Mucosa of stomach (tissue), 1 donor: Measurements from ENCODE around the gene MUC13.
"Not testable (repeated sequence)": the region's sequence is repeated elsewhere in the genome, so short reads cannot be mapped to it uniquely, and the experiment has no call there.

ENCODE experiments used
- H3K27me3 ChIP-seq: one replicate; pipeline ENCODE4 v1.7.0; 2013; ENCODE audit warnings: mild to moderate bottlenecking, low read length; ENCODE audit not compliant: control insufficient read depth, insufficient read depth
- H3K36me3 ChIP-seq: one replicate; pipeline ENCODE4 v1.7.0; 2013; ENCODE audit warnings: low read length; ENCODE audit not compliant: control insufficient read depth, insufficient read depth
- H3K4me1 ChIP-seq: one replicate; pipeline ENCODE4 v1.7.0; 2013; ENCODE audit warnings: mild to moderate bottlenecking, low read length; ENCODE audit not compliant: control insufficient read depth, insufficient read depth
- H3K4me3 ChIP-seq: one replicate; pipeline ENCODE4 v1.7.0; 2013; ENCODE audit warnings: low read length
- H3K9ac ChIP-seq: one replicate; pipeline ENCODE4 v1.7.0; 2013; ENCODE audit warnings: mild to moderate bottlenecking, low read length, moderate library complexity
- H3K9me3 ChIP-seq: one replicate; pipeline ENCODE4 v1.7.0; 2013; ENCODE audit warnings: mild to moderate bottlenecking, low read length, moderate library complexity; ENCODE audit not compliant: control insufficient read depth
- donor health status: Pancreatic carcinoma.

Gene MUC13

DNA sequence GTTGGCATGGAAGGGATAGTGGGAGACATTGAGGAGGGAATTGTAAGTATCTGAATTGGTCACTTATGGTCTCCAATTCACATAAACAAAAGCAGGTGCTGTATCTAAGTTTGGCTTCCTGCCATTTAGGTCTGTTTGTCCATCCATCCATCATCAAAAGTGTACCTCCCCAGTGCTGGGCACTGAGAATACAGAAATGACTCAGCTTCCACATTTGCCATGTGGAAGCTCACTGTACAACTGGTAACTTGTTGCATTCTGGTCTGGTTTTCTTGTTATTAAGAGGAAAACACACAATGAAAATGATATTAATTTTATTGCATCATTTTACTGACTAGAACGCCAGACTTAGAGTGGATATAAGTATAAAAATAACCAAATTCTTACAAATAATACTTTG is 30.9 kb upstream of the MUC13 start:
- H3K4me3 ChIP-seq: no peak overlapping the region
- H3K36me3 ChIP-seq: no peaks in the 10 kb centered on the region
- H3K4me1 ChIP-seq: peaks cover 36% of the 10 kb centered on the region
- H3K27me3 ChIP-seq: no peaks in the 10 kb centered on the region
- no peak overlapping the region for H3K9ac ChIP-seq
- H3K9me3 ChIP-seq: no peaks in the 10 kb centered on the region

DNA sequence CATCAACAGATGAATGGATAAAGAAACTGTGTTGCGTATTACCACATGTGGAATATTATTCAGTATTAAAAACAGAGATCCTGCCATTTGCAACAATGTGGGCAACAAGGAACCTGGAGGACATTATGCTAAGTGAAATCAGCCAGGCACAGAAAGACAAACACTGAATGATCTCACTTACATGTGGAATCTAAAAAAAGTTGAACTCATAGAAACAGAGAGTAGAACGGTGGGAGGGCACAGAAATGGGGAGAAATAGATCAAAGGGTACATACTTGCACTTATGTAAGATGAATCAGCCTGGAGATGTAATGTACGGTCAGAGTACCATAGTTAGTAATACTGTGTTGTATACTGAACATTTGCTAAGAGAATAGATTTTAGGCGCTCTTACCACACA is 29.8 kb upstream of the MUC13 start:
- Histone ChIP-seq H3K27me3 (no peaks in the 10 kb centered on the region), H3K4me3 (no peak overlapping the region), H3K9ac (no peak overlapping the region), H3K4me1 (peaks cover 32% of the 10 kb centered on the region), H3K36me3 (no peaks in the 10 kb centered on the region), H3K9me3 (no peaks in the 10 kb centered on the region)

DNA sequence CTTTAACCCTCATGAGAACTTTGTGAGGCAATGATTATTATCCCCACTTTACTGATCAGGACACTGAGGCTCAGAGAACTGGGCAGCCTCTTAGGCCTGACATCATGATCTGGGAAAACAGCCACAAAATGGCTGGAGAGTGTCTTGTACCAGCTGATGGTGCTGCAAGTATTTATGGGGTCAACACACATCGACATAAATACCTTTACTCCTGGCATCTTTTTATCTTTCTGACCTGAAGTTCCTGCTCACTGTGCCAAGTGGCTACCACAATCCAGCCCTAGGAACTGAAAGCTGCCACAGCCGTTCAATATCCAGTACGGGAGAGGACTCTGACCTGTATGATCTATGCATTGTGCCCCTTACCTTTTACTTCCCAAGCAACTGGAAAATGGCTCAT is 29.2 kb upstream of the MUC13 start:
- Histone ChIP-seq H3K9me3 (no peaks in the 10 kb centered on the region), H3K9ac (no peak overlapping the region), H3K4me3 (no peak overlapping the region), H3K27me3 (no peaks in the 10 kb centered on the region), H3K4me1 (peaks cover 32% of the 10 kb centered on the region), H3K36me3 (no peaks in the 10 kb centered on the region)

DNA sequence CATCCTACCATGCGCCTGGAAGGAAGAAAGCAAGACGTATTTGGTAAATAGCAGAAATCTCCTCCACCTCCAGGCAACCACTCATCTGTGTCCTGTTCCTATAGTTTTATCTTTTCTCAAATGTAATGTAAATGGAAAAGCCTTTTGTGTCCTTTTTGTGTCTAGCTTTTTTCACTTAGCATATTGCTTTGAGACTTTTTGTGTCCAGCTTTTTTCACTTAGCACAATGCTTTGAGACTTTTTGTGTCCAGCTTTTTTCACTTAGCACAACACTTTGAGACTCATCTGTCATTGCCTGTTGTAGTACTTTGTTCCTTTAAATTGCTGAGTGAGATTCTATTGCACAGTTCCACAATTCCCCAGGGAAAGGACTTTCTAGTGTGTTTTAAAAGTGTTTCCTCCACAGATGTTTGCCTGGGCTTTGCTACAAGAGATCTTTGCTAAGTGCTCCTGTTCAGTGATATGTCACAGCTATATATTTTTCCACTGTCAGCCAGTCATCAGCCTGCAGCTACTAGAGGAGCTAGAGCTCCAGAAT is 27.9 kb upstream of the MUC13 start:
- H3K36me3 ChIP-seq: no peaks in the 10 kb centered on the region
- H3K9me3 ChIP-seq: no peaks in the 10 kb centered on the region
- no peak overlapping the region for H3K4me3 ChIP-seq
- no peaks in the 10 kb centered on the region for H3K27me3 ChIP-seq
- no peak overlapping the region for H3K9ac ChIP-seq
- H3K4me1 ChIP-seq: peaks cover 32% of the 10 kb centered on the region

DNA sequence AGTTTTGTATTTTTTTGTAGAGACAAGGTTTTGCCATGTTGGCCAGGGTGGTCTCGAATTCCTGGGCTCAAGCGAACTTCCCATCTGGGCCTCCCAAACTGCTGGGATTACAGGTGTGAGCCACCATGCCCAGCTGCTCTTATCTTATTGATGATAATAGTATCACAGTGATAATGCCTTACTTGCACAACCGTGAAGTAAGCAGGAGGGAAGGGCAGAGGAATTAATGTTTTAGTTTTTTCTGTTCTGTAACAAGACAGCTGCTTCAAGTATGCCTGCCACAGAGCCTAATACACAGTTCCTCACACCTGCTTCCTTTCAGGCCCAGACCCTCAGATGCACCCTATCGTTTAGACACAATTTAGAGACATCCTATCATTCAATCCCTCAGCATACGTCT is 26.1 kb upstream of the MUC13 start:
- Histone ChIP-seq H3K27me3 (no peaks in the 10 kb centered on the region), H3K36me3 (no peaks in the 10 kb centered on the region), H3K4me1 (peaks cover 28% of the 10 kb centered on the region), H3K9me3 (no peaks in the 10 kb centered on the region), H3K4me3 (no peak overlapping the region), H3K9ac (no peak overlapping the region)

DNA sequence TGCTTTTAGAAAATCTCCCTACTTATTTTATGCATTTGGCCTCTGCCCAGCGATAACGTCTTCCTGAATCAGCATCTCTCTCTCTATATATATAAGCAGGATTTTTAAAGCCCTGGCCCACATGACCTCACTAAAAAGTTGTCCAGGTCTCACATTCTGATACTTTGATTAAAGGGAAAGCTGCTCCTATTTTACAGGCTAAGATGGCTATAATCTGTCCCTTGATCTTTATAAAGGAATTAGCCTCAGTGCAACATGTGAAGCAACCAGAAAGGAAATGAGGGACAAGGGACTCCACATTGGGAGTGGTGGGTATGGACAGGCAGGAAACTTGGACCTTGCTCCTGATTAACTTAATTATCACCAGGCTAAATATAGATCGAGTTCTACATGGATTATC is 25.6 kb upstream of the MUC13 start:
- H3K9me3 ChIP-seq: no peaks in the 10 kb centered on the region
- no peaks in the 10 kb centered on the region for H3K27me3 ChIP-seq
- H3K4me3 ChIP-seq: no peak overlapping the region
- H3K36me3 ChIP-seq: no peaks in the 10 kb centered on the region
- no peak overlapping the region for H3K9ac ChIP-seq
- H3K4me1 ChIP-seq: peaks cover 22% of the 10 kb centered on the region

DNA sequence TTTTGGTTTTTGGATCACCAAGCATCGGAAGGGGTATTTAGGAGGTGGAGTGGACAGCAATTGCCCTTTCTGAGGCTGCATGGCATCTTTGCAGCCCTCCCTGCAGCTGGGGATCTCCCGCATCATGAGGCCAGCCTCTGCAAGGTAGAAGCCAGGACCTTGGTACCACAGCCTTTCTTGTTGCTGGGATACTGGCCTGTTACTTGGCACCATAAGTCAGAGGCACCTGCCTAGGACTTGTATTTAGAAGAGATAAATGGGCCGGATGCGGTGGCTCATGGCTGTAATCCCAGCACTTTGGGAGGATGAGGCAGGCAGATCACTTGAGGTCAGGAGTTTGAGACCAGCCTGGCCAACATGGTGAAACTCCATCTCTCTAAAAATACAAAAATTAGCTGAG is 23.4 kb upstream of the MUC13 start:
- H3K36me3 ChIP-seq, H3K27me3 ChIP-seq, H3K9me3 ChIP-seq, H3K4me1 ChIP-seq, H3K4me3 ChIP-seq, H3K9ac ChIP-seq: not testable (repeated sequence)

DNA sequence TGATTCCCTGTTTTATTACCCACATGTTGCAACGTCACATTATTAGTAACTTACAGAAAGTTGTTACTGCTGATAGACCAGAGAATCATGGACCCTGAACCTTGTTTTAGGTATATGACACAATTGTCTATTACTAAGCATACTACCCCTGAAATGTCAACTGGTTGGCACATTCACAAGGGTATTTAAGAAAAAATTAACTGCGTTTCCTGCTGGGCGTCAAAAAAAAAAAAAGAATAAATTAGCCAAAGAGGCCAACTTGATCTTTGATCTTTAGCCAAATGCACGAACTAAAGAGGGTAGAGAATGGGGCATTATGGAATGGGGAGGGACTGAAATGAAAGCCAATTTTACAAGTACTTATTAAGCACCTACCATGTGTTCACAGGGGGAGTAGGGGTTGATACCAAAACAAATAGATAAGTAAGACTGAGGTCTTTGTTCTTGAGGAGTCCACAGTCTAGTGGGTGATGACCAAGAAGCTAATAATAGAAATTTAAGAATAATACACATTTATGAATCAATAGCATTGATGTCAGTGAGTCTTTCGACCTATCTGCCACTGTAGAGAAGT is 17.8 kb upstream of the MUC13 start:
- H3K4me1 ChIP-seq: no peaks in the 10 kb centered on the region
- H3K9me3 ChIP-seq: no peaks in the 10 kb centered on the region
- no peaks in the 10 kb centered on the region for H3K27me3 ChIP-seq

DNA sequence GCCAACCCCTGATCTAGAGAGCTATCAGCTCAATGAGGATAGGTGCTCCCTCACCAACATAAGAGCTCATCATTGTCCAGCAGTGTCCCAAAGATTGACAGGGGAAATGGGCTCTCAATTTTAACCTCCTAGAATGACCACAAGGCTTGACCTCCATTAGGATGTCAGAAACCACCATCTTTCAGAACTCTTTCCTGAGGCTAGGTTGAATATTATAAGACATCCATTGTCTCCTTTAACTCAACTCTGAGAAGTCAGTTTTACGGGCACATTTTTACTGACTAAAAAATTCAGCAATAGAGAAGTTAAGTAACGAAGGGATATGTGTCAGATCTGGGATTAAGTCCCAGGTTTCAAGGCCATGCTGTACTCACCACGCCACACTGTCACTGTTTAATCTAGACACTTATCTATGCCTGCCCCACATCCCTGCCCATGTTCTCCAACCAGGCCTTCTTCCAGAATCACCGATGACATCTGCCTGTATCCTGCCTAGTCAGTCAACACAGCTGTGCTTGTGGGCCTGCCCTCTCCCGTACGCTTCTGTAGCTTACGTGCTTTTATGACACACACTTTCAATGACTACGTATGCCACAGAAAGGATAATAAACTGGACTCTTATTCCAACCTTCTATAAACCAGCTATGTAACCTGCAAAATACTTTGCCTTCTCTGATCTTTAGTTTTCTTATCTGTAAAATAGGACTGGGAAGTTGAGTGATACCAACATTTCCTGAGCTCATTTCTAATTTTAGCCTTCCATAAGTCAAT is 17.1 kb upstream of the MUC13 start:
- Histone ChIP-seq H3K27me3 (no peaks in the 10 kb centered on the region), H3K9me3 (no peaks in the 10 kb centered on the region), H3K36me3 (no peaks in the 10 kb centered on the region), H3K4me1 (no peaks in the 10 kb centered on the region), H3K9ac (no peak overlapping the region), H3K4me3 (no peak overlapping the region)

More for the DNA sequence above, 17.8 kb upstream of the MUC13 start:
- H3K9ac ChIP-seq: no peak overlapping the region
- H3K36me3 ChIP-seq: no peaks in the 10 kb centered on the region
- no peak overlapping the region for H3K4me3 ChIP-seq

DNA sequence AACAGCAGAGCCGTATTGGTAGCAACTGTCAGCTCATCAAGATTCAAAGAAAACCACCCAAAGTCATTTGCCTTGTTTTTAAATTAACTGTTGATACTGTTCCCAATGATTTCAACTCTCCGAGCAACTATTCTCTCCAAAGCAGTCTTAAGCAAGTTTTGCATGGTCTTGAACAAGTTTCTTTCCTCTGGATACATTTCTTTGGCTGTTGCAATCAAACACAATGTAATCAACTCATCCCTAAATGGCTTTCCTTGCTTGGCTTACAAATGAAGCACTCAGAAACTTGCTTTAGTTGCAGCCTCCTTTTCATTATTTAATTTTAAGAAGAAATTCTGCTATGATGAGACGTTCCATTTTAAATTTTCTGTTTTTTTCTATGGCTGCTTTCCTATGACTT is 15.5 kb upstream of the MUC13 start:
- no peaks in the 10 kb centered on the region for H3K36me3 ChIP-seq
- no peak overlapping the region for H3K9ac ChIP-seq
- no peaks in the 10 kb centered on the region for H3K9me3 ChIP-seq
- no peak overlapping the region for H3K4me3 ChIP-seq
- H3K4me1 ChIP-seq: no peaks in the 10 kb centered on the region
- no peaks in the 10 kb centered on the region for H3K27me3 ChIP-seq

DNA sequence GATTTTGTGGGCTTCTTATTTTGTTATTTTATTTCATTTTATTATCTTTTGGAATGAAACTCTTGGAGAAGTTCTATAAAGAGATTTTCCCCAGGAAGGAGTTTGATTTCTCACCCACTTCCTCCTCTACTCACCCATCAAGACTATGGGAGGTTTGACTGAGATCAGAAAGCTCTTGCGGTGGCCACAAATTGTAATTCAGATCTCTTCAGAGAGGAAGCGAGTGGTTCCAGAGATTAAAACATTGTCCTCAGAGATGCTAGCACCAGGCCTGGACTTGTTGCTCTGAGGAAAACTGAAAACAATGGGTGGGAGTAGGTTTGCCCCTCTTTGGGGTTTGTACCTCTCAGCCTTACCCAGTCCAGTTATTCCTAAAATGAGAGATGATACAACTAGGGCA is 8.1 kb upstream of the MUC13 start:
- Histone ChIP-seq H3K9me3 (no peaks in the 10 kb centered on the region), H3K4me3 (no peak overlapping the region), H3K27me3 (no peaks in the 10 kb centered on the region), H3K4me1 (no peaks in the 10 kb centered on the region), H3K9ac (no peak overlapping the region), H3K36me3 (no peaks in the 10 kb centered on the region)

DNA sequence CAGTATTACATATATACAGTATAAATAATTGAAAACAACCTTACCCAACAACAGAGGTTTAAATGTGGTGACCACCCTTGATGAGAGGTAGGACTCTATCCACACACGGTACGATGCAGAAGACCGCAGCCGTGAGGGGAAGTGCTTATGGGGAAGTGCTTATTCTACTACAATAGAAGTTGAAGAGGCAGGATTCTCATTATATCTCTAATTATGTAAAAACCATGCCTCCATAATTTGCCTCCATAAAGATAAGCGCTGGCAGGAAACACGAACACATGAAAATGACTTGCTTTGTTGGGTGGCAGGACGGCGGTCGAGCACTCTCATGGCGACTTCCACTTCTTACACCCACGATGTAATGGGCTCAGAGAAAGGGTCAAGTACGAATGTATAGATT is 7.2 kb upstream of the MUC13 start:
- Histone ChIP-seq H3K4me1 (no peaks in the 10 kb centered on the region), H3K4me3 (no peak overlapping the region), H3K27me3 (no peaks in the 10 kb centered on the region), H3K36me3 (no peaks in the 10 kb centered on the region), H3K9ac (no peak overlapping the region), H3K9me3 (no peaks in the 10 kb centered on the region)
